Activated T-cell treated with anti-CD3 and anti-CD28 coated beads for 1 hour (primary cell): ENCODE measurements around the gene TTLL13.
"Not testable (repeated sequence)": the region's sequence is repeated elsewhere in the genome, so short reads cannot be mapped to it uniquely, and the experiment has no call there.

Source experiments
- DNase-seq: peaks from one replicate; pipeline ENCODE4 v3.0.0-alpha.2; 2020; ENCODE audit warnings: low read depth

TTLL13 gene

GRCh38 chr15:90239371-90239770 lies 10.0 kb upstream of the TTLL13 start:
- DNase-seq, result no peak

GRCh38 chr15:90240856-90241255 lies 8.5 kb upstream of the TTLL13 start:
- no peak for DNase-seq

GRCh38 chr15:90241343-90242192 lies 7.8 kb upstream of the TTLL13 start:
- DNase-seq, result no peak

DNA sequence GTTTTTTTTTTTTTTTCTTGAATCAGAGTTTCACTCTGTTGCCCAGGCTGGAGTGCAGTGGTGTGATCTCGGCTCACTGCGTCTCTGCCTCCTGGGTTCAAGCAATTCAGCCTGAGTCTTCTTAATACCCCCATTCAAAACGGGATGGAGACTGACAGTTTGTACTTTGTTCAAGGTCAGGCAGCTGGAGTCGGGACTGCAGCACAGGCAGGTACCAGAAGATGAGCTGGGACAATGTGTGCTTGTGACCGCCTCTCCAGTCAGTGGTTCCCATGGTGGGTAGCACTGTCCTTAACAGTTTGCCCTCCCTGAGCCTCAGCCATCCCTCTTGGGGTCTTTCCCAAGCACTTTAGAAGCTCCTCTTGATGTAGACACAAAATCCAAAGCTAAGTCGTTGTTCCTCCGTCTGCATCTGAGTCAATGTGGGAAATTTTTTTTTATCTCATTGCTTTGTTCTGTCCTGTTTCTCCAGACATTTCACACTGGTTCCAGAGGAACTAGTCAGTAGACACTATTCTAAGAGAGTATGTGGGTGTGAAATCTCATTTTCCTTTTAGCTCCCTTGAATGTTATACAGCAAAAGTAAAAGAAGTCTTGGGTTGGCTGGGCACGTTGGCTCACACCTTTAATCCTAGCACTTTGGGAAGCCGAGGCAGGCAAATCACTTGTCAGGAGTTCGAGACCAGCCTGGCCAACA lies 5.3 kb upstream of the TTLL13 start:
- DNase-seq, result no peak

DNA sequence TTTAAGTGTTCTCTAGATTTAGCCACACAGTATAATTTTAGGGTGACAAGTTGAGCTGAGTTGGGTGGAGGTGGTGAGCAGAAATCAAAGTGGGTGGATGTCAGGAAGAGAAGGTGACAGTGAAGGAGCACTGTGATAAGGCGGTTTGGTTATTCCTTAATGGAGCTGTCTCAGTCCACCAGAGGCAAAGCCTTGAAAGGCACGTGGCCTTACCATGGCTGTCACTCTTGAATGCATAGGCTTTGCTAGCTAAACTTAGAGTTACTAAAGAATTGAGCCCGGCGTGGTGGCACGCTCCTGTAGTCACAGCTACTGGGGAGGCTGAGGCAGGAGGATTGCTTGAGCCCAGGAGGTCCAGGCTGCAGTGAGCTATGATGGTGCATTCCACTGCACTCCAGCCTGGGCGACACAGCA lies 560 bp upstream of the TTLL13 start:
- DNase-seq, result no peak

- DNase-seq, result no peak
Measured at GRCh38 chr15:90257776-90258175, 8.4 kb downstream of the TTLL13 start.

- no peak for DNase-seq
Measured at GRCh38 chr15:90259524-90259923, 10.2 kb downstream of the TTLL13 start.

DNA sequence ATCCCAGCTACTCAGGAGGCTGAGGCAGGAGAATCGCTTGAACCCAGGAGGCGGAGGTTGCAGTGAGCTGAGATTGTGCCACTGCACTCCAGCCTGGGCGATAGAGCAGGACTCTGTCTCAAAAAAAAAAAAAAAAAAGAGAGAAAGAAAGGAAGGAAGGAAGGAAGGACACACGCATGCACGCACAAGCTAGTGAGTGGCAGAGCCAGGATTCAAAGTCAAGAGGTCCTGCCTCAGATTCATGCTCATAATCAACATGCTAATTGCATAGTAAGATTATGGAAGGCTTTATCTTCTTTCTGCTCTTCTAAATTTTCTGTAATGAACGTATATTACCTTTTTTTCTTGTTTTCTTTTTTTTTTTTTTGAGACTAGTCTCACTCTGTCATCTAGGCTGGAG lies 11.4 kb downstream of the TTLL13 start:
- not testable (repeated sequence) for DNase-seq

DNA sequence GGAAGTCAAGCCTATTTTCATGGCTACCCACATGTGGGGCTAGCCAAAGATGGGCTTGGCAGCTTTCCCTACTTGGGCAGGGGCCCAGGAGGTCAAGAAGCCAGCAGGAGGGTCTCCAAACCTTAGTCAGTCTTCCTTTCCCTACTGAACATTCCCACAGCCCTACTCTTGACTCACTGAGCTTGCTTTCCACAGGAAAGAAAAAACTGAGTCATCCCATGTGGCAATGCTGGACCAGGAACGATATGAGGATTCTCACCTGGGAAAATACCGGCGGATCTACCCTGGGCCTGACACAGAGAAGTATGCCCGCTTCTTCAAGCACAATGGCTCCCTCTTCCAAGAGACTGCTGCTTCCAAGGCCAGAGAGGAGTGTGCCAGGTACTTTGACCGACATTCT lies 12.5 kb downstream of the TTLL13 start:
- no peak for DNase-seq

DNA sequence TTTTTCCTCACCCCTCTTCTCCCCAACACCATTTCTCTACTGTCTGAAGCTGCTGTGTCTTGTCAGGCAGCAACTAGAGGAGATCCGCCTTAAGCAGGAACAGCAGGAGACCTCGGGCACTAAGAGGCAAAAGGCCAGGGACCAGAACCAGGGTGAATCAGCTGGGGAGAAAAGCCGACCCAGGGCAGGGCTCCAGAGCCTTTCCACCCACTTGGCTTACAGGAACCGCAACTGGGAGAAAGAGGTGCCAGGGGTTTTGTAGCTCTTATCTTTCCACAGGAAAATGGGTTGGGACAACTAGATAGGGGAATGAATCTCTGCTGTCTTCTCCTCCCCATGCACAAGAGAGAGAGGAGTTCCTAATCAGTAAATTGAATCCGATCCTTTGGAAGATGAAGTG lies 13.1 kb downstream of the TTLL13 start:
- DNase-seq, result no peak

DNA sequence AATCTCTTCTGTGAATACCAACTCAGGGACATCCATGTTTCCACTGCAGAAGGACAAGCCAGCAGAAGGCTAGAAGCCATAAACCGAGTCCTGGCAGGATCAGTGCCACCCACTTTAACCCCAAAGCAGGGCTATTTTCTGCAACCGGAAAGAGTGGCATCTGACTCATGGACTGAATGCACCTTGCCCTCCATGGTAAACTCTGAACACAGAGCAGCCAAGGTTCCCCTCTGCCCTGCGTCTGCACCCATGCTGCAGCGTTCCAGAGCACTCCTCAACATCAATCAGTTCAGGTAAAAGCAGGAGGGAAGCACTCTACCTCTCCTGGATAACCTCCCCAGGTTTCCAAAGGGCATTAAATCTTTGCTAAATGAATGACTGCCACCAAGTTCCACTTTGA lies 15.3 kb downstream of the TTLL13 start:
- no peak for DNase-seq

DNA sequence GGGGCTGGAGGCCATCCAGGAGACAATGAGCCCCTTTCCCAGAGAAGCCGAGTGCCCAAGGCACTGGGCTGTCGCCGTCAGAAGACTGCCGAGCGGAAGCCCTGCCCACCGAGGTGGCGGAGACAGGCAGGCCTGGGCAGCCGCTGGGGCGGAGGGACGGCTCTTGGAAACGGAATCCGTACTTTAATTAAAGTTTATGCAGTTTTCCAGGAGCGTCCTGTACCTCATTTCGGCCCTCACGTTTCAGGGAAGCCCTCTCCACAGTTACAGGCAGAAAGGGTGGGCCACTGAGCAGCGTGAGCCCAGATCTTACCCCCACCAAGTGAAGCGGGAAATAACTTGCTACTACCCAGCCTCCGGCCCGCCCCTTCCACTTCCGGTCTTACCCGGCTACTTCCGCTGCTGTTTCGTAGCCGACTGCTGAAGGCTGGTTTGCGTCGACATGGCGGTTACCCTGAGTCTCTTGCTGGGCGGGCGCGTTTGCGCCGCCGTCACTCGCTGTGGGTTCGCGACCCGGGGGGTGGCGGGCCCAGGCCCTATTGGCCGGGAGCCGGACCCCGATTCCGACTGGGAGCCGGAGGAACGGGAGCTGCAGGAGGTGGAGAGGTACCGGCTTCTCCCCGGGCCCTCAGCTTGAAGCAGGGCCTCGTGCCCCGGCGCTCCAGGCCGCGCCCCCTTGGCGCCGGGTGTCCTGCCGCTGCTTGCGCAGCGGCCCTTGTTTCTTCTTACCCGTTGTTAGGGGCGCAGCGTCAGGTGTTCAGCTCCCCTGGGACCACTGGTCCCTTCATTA lies 16.1 kb downstream of the TTLL13 start, which contains the start of gene NGRN:
Gene NGRN, plus strand, starts transcription at position 402 of the 790 bp plus-strand sequence. Its CDS starts 41 bp downstream, at position 443.
- peak; percentile 80 for DNase-seq

DNA sequence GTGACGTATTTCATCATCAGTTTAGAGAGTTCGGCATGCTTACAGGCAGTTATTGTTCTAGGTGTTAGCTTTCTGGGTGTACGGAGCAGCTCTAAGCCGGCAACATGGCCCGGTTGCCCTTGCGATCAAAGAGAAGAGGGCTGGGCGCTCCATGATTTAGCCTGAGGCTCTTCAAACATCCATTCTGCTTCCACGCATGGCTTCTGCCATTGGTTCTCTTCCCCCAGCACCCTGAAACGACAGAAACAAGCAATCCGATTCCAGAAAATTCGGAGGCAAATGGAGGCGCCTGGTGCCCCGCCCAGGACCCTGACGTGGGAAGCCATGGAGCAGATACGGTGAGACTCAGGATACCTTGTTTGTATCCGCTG lies 16.7 kb downstream of the TTLL13 start:
- no peak for DNase-seq

- DNase-seq, result no peak
Measured at GRCh38 chr15:90266485-90266884, 17.1 kb downstream of the TTLL13 start.

DNA sequence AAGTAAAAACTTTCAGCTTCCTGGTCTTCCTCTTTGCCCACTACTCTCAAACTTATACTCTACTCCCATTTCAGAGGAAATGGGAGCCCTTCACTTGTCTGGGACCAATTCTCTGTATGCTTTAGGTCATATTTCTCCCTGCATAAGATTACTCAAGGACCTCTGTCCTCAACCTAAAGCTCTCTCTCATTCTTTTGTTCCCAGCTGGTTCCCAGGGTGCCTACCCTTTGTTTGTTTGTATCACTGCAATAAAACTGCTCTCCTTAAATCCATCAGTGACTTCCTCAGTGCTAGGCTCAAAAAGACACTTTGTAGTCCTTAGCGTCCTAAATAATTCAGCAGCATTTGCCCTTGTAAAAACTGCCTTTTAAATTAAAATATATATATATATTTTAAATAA lies 19.1 kb downstream of the TTLL13 start:
- no peak for DNase-seq

GRCh38 chr15:90270502-90271150 lies 21.3 kb downstream of the TTLL13 start:
- no peak for DNase-seq

DNA sequence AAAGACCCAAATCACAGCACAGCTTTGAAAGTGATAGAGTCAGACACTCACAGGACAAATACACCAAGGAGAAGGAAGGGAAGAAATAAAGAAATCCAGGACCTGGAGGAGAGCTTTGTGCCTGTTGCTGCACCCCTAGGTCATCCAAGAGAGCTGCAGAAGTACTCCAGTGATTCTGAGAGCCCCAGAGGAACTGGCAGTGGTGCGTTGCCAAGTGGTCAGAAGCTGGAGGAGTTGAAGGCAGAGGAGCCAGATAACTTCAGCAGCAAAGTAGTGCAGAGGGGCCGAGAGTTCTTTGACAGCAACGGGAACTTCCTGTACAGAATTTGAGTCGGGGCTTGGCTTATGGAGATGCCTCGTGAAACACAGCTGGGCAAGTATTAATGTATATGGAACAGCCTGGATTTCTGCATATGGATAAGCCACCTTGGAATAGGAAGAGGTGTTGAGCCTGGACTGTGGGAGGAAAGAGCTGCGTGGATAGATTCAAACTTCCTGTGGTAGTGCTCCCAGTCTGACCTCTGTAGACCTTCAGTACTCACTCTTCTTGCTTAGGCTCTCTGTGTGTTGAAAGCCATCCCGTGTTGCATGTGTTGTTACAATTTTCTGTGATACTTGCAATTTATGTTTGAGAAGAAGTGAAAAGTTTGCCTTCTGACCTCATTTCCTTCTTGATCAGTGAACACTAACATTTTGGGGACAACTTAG lies 22.3 kb downstream of the TTLL13 start:
- DNase-seq, result no peak

- not testable (repeated sequence) for DNase-seq
Measured at GRCh38 chr15:90278467-90278866, 29.1 kb downstream of the TTLL13 start.

GRCh38 chr15:90280743-90281142 lies 31.4 kb downstream of the TTLL13 start:
- not testable (repeated sequence) for DNase-seq

- not testable (repeated sequence) for DNase-seq
Measured at GRCh38 chr15:90281637-90282036, 32.3 kb downstream of the TTLL13 start.

GRCh38 chr15:90286678-90287077 lies 37.3 kb downstream of the TTLL13 start:
- DNase-seq, result peak; percentile 27
